NCI-H2081 treated with DMSO at 0.1 percent for 48 hours (cell line): Measurements from ENCODE around the gene HES4.

ENCODE experiments used
- DNase-seq: peaks from one replicate; lab custom pipeline; 2025; lab: John Stamatoyannopoulos, UW

HES4 gene

GRCh38 chr1:965526-966134 lies 34.3 kb downstream of the HES4 start:
- DNase-seq: no peak

GRCh38 chr1:964691-965525 lies 35.0 kb downstream of the HES4 start:
- no peak for DNase-seq

GRCh38 chr1:963746-964525 lies 36.0 kb downstream of the HES4 start:
- DNase-seq: no peak

DNA sequence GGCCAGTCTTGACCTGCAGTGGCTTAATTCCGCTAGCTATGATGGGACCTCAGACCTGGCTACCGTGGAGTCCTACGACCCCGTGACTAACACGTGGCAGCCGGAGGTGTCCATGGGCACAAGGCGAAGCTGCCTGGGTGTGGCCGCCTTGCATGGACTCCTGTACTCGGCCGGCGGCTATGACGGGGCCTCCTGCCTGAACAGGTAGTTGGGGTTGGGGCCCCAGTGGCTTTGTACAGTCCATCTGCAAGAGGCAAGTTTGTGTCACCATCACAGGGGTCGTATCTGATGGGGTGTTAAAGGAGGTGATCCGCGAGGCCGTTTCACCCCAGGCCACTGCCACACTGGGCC lies 36.6 kb downstream of the HES4 start:
- DNase-seq: no peak

GRCh38 chr1:962381-963300 lies 37.3 kb downstream of the HES4 start:
- no peak for DNase-seq

- no peak for DNase-seq
These were observed 38.7 kb downstream of the HES4 start for GRCh38 chr1:961132-961669.

DNA sequence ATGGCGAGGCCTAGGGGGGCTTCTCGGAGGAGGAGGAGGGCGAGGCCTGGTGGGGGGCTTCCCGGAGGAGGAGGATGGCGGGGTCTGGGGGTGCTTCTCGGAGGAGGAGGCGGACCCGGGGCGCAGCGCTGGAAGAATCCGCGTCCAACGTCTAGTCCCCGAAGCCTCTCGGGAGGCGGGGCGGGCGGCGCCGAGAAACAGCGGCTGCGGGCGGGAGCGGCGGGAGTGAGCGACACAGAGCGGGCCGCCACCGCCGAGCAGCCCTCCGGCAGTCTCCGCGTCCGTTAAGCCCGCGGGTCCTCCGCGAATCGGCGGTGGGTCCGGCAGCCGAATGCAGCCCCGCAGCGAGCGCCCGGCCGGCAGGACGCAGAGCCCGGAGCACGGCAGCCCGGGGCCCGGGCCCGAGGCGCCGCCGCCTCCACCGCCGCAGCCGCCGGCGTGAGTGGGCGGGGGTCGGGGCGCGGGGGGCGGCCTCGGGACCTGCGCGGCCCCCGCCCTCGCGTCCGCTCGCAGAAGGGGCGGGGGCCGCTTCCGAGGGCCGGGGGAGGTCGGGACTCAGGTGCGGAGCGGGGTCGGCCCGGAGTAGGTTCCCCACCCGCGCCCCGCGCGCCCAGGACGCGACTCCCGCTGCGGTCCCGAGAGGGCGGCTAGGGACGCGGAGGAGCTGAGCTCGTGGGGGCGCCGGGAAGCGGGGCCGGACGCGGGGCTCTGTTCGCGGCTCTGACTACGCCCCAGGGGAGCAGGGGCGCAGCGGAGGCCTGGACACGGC lies 39.4 kb downstream of the HES4 start, which contains the start of gene KLHL17:
Gene KLHL17 (plus strand): TSS at position 222 of the 769 bp plus-strand sequence. CDS start 110 bp downstream, at position 332.
- DNase-seq: no peak

DNA sequence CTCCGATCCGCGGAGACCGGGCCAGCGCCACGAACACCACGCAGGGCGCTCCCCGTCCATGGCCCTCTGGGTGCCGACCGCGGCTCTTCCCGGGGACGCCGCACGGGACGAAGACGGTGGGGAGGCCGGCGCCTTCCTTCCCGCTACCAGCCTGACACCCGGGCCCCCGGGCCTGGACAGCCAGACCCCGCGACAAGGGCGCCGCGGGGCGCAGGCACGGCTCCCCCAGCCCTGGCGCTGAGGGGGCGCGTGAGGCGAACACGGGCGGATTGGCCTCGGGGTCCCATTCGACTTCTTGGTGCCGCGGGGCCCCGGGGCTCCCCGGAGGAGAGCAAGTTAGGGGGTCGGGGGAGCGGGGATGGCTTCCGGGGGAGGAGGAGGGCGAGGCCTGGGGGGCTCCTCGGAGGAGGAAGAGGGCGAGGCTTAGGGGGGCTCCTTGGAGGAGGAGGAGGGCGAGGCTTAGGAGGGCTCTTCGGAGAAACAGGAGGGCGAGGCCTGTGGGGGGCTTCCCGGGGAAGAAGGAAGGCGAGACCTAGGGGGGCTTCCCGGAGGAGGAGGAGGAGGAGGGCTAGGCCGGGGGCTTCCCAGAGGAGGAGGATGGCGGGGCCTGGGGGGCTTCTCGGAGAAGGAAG lies 40.0 kb downstream of the HES4 start:
- DNase-seq: no peak

DNA sequence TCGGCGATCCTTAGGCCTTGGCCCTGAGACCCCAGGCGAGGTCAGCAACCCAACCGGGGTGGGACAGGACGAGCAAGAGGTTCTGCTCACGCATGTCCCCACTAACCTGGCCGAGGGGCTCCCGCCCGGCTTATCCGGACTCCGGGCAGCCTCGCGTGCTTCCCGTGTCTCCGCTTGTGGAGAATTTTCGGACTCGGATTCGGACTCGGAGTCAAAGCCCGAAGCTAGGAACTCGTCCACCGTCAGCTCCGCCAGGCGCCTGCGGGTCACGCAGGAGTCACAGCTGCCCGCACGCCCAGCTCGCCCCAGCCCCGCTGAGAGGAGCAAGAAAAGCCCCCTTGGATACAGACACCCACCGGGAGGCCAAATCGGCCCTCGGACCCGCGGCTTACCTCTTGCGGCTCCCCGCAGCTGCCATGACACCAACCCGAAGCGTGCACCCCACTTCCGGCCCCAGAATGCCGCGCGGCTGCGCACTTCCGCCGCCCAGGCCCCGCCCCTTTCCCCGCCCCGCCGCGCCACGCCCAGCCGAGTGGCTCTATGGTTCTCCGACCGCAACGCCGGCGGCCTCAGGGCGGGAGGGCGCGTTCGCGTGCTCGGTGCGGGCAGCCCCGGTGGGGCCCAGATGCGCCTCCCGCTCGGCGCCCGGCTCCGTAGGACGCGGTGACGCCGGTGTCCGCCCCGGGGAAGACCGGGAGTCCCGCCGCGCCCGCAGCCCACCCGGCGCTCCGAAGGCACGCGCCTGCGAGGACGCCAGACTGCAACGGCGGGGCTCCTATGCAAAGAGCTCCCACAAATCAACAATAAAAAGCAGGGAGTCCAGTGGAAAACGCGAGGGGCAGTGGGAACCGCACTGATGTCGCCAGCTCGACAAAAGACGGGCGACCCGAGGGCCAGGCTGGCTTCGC lies 40.8 kb downstream of the HES4 start, which contains the start of gene NOC2L:
Gene NOC2L (minus strand): TSS at position 434 of the 908 bp plus-strand sequence. CDS start 16 bp downstream, at position 418.
- DNase-seq: no peak

DNA sequence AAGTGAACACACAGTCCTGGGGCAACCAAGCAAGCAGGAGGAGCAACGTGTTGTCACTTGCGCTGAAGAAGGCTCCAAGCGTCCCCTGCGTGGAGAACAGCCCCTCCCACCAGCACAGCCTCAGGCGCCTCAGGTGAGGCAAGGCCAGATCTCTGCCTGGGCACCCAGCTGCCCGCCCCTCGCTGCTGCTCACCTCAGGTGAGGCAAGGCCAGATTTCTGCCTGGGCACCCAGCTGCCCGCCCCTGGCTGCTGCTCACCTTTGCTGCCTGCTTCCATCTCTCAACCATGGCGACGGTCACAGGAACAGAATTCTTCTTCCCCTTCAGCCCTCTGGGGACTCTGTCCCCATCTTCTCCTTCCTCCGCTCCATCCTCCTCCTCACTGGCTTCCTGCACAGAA lies 43.3 kb downstream of the HES4 start:
- no peak for DNase-seq

DNA sequence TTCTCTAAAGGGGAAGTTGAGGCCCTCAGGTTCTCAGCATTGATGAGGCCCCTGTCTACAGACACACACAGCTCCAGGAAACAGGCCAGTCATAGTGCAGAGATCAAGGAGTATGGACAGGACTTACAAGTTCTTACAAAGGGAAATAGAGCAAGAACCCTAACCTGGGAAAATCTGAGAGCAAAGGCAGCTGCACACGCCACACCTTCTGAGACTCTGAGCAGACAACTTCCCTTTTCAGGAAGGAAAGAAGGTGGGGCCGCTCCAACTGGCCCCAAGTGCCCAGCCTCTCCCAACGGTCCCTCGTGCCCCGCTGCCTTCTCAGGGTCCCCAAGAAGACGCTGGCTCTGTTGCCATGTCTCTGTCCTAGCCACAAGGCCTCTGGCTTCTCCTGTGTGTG lies 44.4 kb downstream of the HES4 start:
- no peak for DNase-seq

GRCh38 chr1:954927-955326 lies 45.0 kb downstream of the HES4 start:
- DNase-seq: no peak

- DNase-seq: no peak
These were observed 46.2 kb downstream of the HES4 start for GRCh38 chr1:953524-954320.

DNA sequence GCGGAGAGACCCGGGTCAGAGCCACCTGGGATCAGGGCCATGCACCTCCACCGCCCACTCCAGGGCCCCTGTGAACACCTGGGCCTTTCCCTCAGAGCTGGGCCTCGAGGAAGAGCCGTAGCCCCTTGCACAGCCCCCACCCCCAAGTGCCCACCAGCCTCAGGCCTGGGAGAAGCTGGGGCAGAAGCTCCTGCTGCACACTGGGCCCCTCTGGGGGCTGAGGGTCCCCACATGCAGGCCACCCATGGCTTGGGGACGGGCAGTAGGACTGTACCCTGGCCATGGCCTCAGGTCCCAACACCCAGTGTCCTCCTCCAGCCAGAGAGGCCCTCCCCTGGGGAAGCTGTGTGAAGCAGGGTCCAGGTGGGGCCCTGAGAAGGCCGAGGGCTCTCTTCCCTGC lies 47.3 kb downstream of the HES4 start:
- DNase-seq: no peak

- DNase-seq: no peak
These were observed 47.7 kb downstream of the HES4 start for GRCh38 chr1:952201-952600.

GRCh38 chr1:951364-951763 lies 48.5 kb downstream of the HES4 start:
- no peak for DNase-seq

GRCh38 chr1:950881-951280 lies 49.0 kb downstream of the HES4 start:
- DNase-seq: no peak

DNA sequence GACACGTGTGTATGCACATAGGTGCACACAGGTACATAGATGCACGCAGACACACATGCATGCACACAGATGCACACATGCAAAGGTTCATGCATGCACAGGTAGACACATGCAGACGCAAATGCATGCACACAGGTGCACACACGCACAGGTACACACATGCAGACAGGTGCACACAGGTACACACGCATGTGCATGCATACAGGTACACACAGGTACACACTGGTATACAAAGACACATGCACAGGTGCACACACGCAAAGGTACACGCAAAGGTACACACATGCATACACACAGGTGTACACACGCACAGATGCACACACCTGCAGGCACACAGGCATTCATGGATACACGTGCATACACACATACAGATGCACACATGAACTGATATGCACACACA lies 49.6 kb downstream of the HES4 start:
- DNase-seq: no peak
